Subcutaneous adipose tissue (tissue), 4 donors: ENCODE results near the gene FTH1. TPM values are rescaled to one million over a fixed set of nuclear protein-coding genes. Genes with fewer than 3 reads are reported as not detected.

Experiments
- small RNA-seq: library from RNA; depleted of rRNA; stranded (forward); fragments of <200 nt; gene quantifications from one replicate; pipeline ENCODE3, GENCODE V24; 2016
- total RNA-seq, 4 donors: library from RNA; depleted of rRNA; stranded (reverse); fragments of >200 nt; gene quantifications; one replicate each; pipeline ENCODE4 v1.1.0, GENCODE V29; 2016
- TF ChIP-seq, protein P1 (sequence below): fragments of 450-650 bp; IDR thresholded peaks from one replicate; pipeline ENCODE4 v1.5.1; 2016; ENCODE audit warnings: low read depth, mild to moderate bottlenecking, control low read depth, antibody characterized with exemption, moderate library complexity

The FTH1 gene
- total RNA-seq, 4 donors from 2014 or later: 6,293 to 12,889 (median 8,191) TPM

DNA sequence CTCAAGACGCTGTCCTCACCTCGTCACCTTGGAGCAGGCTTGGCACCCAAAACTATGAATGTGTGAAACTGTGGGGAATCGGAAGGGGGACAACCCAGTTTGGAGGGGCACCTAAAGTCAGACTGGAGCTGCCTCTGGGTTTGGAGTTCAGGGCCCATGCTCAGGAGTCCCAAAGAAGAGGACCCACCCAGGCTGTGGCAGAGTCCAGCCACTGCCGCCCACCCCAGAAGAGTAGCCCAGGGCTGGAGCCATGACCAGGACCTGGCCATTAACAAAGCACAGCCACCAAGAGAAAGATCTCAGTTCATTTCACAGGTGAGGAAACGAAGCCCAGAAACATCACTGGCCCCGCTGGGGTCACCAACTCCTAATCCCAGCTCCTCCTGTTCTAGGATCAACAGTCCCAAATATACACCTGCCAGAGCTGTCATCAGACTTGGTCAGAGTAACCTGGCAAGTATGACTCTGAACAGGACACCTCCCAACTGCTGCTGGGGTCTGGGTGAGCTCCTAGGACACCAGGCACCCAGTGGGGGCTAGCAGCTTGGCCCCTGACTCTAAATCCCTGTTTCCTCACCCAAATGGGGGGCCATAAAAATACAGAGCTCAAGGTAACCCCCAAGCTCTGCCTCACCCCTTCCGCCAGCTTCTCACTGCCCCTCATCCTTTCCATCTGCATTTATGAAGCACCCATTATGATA is 52.8 kb downstream of the FTH1 start:
- TF ChIP-seq, protein P1, sequence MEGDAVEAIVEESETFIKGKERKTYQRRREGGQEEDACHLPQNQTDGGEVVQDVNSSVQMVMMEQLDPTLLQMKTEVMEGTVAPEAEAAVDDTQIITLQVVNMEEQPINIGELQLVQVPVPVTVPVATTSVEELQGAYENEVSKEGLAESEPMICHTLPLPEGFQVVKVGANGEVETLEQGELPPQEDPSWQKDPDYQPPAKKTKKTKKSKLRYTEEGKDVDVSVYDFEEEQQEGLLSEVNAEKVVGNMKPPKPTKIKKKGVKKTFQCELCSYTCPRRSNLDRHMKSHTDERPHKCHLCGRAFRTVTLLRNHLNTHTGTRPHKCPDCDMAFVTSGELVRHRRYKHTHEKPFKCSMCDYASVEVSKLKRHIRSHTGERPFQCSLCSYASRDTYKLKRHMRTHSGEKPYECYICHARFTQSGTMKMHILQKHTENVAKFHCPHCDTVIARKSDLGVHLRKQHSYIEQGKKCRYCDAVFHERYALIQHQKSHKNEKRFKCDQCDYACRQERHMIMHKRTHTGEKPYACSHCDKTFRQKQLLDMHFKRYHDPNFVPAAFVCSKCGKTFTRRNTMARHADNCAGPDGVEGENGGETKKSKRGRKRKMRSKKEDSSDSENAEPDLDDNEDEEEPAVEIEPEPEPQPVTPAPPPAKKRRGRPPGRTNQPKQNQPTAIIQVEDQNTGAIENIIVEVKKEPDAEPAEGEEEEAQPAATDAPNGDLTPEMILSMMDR: no peak

Small RNAs within 50 kb of the gene (small RNA-seq; reads per million reads assigned to genes)
- not detected for gene RNU6-1243P

Other genes with a start within 250 kb of the FTH1 start
- under 1 TPM in 2 of 4 donors, not detected in 2; 0.17 to 0.33 TPM for gene MYRF, start 215.0 kb downstream of the FTH1 start, total RNA-seq
- 10 to 100 TPM; 13.6 to 73.4 (median 44.3) TPM for gene TMEM258, start 175.0 kb downstream of the FTH1 start, total RNA-seq
- gene FEN1, start 174.7 kb downstream of the FTH1 start, total RNA-seq: 1 to 10 TPM; 4.9 to 7.7 (median 6.3) TPM
- gene FADS1, start 150.6 kb downstream of the FTH1 start, total RNA-seq: 100 to 1,000 TPM in 1 of 4 donors, 10 to 100 TPM in 3; 15.8 to 115 (median 29.4) TPM
- 10 to 100 TPM in 3 of 4 donors, 1 to 10 TPM in 1; 5.4 to 24.8 (median 14.7) TPM for gene FADS2, start 139.3 kb downstream of the FTH1 start, total RNA-seq
- 100 to 1,000 TPM in 3 of 4 donors, 10 to 100 TPM in 1; 78.5 to 322 (median 136) TPM for gene FADS3, start 76.1 kb downstream of the FTH1 start, total RNA-seq
- gene RAB3IL1, start 50.1 kb downstream of the FTH1 start, total RNA-seq: 10 to 100 TPM; 12.7 to 36.8 (median 21.0) TPM
- gene BEST1, start 17.3 kb downstream of the FTH1 start, total RNA-seq: 10 to 100 TPM in 2 of 4 donors, 1 to 10 TPM in 2; 8.1 to 14.3 (median 10.1) TPM
- gene INCENP, start 156.4 kb upstream of the FTH1 start, total RNA-seq: 10 to 100 TPM in 3 of 4 donors, 1 to 10 TPM in 1; 8.8 to 15.0 (median 12.3) TPM
- gene SCGB1D1, start 222.6 kb upstream of the FTH1 start, total RNA-seq: not detected
- not detected for gene SCGB2A1, start 241.0 kb upstream of the FTH1 start, total RNA-seq